IMR-90 (cell line): ENCODE measurements around the gene ETFB. TPM values are rescaled to one million over a fixed set of nuclear protein-coding genes. Genes with fewer than 3 reads are reported as not detected.

Experiments
- ATAC-seq: fragments of 200-7000 bp; cut with Tn5 transposase; 2 replicates; pipeline ENCODE4 v1.9.1; 2020; ENCODE audit warnings: low read depth, mild to moderate bottlenecking, moderate library complexity
- BruUV-seq: library from RNA; stranded (reverse); fragments of 400-500 nt; replicated peaks from 2 replicates; lab custom pipeline; 2021; lab: Mats Ljungman, UMichigan
- CTCF ChIA-PET: fragments of 300-600 bp; formaldehyde crosslinking; extraction: SDS; loops from one replicate; lab custom pipeline; 2021; ENCODE audit warnings: antibody characterized with exemption; lab: Yijun Ruan, JAX
- POLR2A ChIA-PET: fragments of 300-600 bp; sonication (Branson Sonifier 250); formaldehyde crosslinking; loops from one replicate; lab custom pipeline; 2022; ENCODE audit warnings: antibody characterized with exemption; ENCODE audit not compliant: unreplicated experiment; lab: Charles Lee
- DNase-seq: peaks from one replicate; pipeline ENCODE4 v3.0.0; 2013
- H2AFZ ChIP-seq: replicated peaks from 2 replicates; pipeline ENCODE3; 2013; ENCODE audit warnings: low read length, mild to moderate bottlenecking; ENCODE audit not compliant: poor library complexity
- H2AK5ac ChIP-seq: 2 replicates; pipeline ENCODE4 v1.6.1; 2013; ENCODE audit warnings: low read depth, low read length, inconsistent platforms
- H2AK9ac ChIP-seq: replicated peaks from 2 replicates; pipeline ENCODE3; 2013; ENCODE audit warnings: mild to moderate bottlenecking, low read depth, low read length, moderate library complexity; ENCODE audit not compliant: poor library complexity
- H2BK120ac ChIP-seq: 2 replicates; pipeline ENCODE4 v1.6.1; 2013; ENCODE audit warnings: low read depth, low read length, inconsistent platforms
- H2BK15ac ChIP-seq: 3 replicates; pipeline ENCODE4 v1.6.1; 2013; ENCODE audit warnings: low read depth, low read length, inconsistent platforms
- H2BK20ac ChIP-seq: 2 replicates; pipeline ENCODE4 v1.6.1; 2013; ENCODE audit warnings: low read depth, mild to moderate bottlenecking, inconsistent platforms, low read length, moderate library complexity
- H2BK5ac ChIP-seq: 2 replicates; pipeline ENCODE4 v1.6.1; 2013; ENCODE audit warnings: mild to moderate bottlenecking, low read depth, low read length, inconsistent platforms; ENCODE audit not compliant: poor library complexity, severe bottlenecking
- H3K14ac ChIP-seq: replicated peaks from 2 replicates; pipeline ENCODE4 v1.6.1; 2013; ENCODE audit warnings: low read depth, low read length, inconsistent platforms
- H3K18ac ChIP-seq: 2 replicates; pipeline ENCODE4 v1.6.1; 2013; ENCODE audit warnings: low read depth, low read length, control low read depth
- H3K23ac ChIP-seq: 2 replicates; pipeline ENCODE4 v1.6.1; 2013; ENCODE audit warnings: low read depth, low read length, inconsistent platforms
- H3K27ac ChIP-seq: 2 replicates; pipeline ENCODE4 v1.5.1; 2013; ENCODE audit warnings: mild to moderate bottlenecking, control low read depth, low read length; ENCODE audit not compliant: insufficient read depth
- H3K27me3 ChIP-seq: 2 replicates; pipeline ENCODE4 v1.6.1; 2013; ENCODE audit warnings: low read length; ENCODE audit not compliant: control insufficient read depth, insufficient read depth
- H3K36me3 ChIP-seq: 2 replicates; pipeline ENCODE4 v1.6.1; 2013; ENCODE audit warnings: low read length, mixed read lengths; ENCODE audit not compliant: control insufficient read depth, insufficient read depth
- H3K4ac ChIP-seq: 2 replicates; pipeline ENCODE4 v1.6.1; 2013; ENCODE audit warnings: low read depth, low read length, inconsistent platforms
- H3K4me1 ChIP-seq: 2 replicates; pipeline ENCODE4 v1.6.1; 2013; ENCODE audit warnings: low read length, mixed read lengths; ENCODE audit not compliant: control insufficient read depth, insufficient read depth
- H3K4me2 ChIP-seq: 2 replicates; pipeline ENCODE4 v1.6.1; 2013; ENCODE audit warnings: low read depth, mild to moderate bottlenecking, control low read depth, low read length, moderate library complexity
- H3K4me3 ChIP-seq: 2 replicates; pipeline ENCODE4 v1.5.1; 2013; ENCODE audit warnings: low read depth, mild to moderate bottlenecking, control low read depth, low read length, moderate library complexity; ENCODE audit not compliant: insufficient read depth
- H3K56ac ChIP-seq: 2 replicates; pipeline ENCODE4 v1.6.1; 2013; ENCODE audit warnings: low read length, inconsistent platforms; ENCODE audit not compliant: insufficient read depth; ENCODE audit errors: extremely low read depth
- H3K79me1 ChIP-seq, 2 experiments: 2 replicates each; pipeline ENCODE4 v1.6.1; 2013; ENCODE audit warnings: low read length in 2 of 2, inconsistent platforms in 1 of 2, low read depth in 1 of 2
- H3K9ac ChIP-seq: 2 replicates; pipeline ENCODE4 v1.6.1; 2013; ENCODE audit warnings: low read depth, low read length, control low read depth
- H3K9me1 ChIP-seq: 2 replicates; pipeline ENCODE4 v1.6.1; 2013; ENCODE audit warnings: low read length, inconsistent platforms; ENCODE audit not compliant: insufficient read depth
- H3K9me3 ChIP-seq: 2 replicates; pipeline ENCODE4 v1.6.1; 2013; ENCODE audit warnings: low read length; ENCODE audit not compliant: control insufficient read depth, insufficient read depth
- H4K20me1 ChIP-seq: 2 replicates; pipeline ENCODE4 v1.6.1; 2013; ENCODE audit warnings: low read length, inconsistent platforms; ENCODE audit not compliant: insufficient read depth
- H4K5ac ChIP-seq: 2 replicates; pipeline ENCODE4 v1.6.1; 2013; ENCODE audit warnings: mild to moderate bottlenecking, low read depth, low read length, control low read depth
- H4K8ac ChIP-seq, 2 experiments: 2 replicates each; pipeline ENCODE4 v1.6.1; 2013; ENCODE audit warnings: low read depth in 2 of 2, low read length in 2 of 2, control low read depth in 1 of 2, inconsistent platforms in 1 of 2
- H4K91ac ChIP-seq: 2 replicates; pipeline ENCODE4 v1.6.1; 2013; ENCODE audit warnings: low read depth, low read length, inconsistent platforms; ENCODE audit not compliant: insufficient read depth
- FOS ChIP-seq: fragments of 150-350 bp; IDR thresholded peaks from 2 replicates; pipeline ENCODE4 v1.6.1; 2016; ENCODE audit warnings: low read depth, low read length
- WGBS, 2 experiments: methylation state at CpG; one replicate each; pipeline versions ENCODE4 v1.1.5 to v1.1.7; 2013; ENCODE audit warnings: missing lambda C conversion rate in 2 of 2; ENCODE audit not compliant: insufficient read length in 1 of 2; ENCODE audit errors: extremely low coverage in 2 of 2; 5-methylcytosine and 5-hydroxymethylcytosine counted together
- dilution Hi-C: fragments of 300-500 bp; cut with HindIII; formaldehyde crosslinking; loops from one replicate; pipeline ENCODE4 v1.14.3; 2018; ENCODE audit warnings: low sequenced_read_pairs; ENCODE audit not compliant: unreplicated experiment
- in situ Hi-C: fragments of 300-500 bp; cut with MboI; formaldehyde crosslinking; loops from 3 replicates; pipeline ENCODE4 v1.14.3; 2019; ENCODE audit warnings: low sequenced_read_pairs, inconsistent platforms, mixed read lengths
- intact Hi-C: fragments of 100-400 bp; cut with micrococcal nuclease; formaldehyde crosslinking; loops from 2 replicates; pipeline ENCODE4 v1.10.0; 2022
- polyA plus RNA-seq, 3 experiments: library from polyadenylated mRNA; depleted of rRNA; stranded (reverse); fragments of >200 nt; gene quantifications; 2 replicates each; pipeline ENCODE4 v1.2.3, GENCODE V29; 2012; ENCODE audit warnings: low replicate concordance in 1 of 3
- total RNA-seq: library from RNA; depleted of rRNA; stranded (reverse); fragments of >200 nt; gene quantifications from 2 replicates; pipeline ENCODE4 v1.2.3, GENCODE V29; 2012
- TF ChIP-seq, protein P1 (sequence below): fragments of 150-350 bp; IDR thresholded peaks from 2 replicates; pipeline ENCODE4 v1.6.1; 2017; ENCODE audit warnings: mild to moderate bottlenecking, antibody characterized with exemption, low read length, low read depth
- TF ChIP-seq, protein P2 (sequence below): conservative IDR thresholded peaks from 2 replicates; pipeline ENCODE4 v1.5.1; 2012; ENCODE audit warnings: mild to moderate bottlenecking, low read depth, low read length, improper control_type of control experiment

The ETFB gene
- total and polyA plus RNA-seq, 2 of the 4 experiments (the other 2 are of a cell fraction): 141 to 166 TPM

DNA sequence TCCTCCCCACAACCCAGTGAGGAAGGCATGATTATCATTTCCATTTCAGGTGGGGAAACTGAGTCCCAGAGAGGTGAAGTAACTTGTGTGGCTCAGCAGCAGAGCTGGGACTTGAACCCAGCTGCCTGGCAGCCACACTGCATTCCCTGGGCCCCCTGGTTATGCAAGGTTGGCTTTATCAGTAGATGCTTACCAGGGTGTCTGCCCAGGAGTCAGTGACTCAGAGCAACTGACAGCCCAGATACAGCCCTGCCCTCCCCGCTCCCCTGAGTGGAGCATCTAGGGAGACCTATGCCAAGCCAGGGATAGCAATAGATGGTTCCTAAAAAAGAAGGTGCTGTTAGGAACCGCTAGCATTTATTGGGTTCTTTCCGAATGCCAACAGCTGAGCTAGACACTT is 48.8 kb downstream of the ETFB start:
- in situ Hi-C loops (no loop called here), dilution Hi-C loops (no loop called here), intact Hi-C loops (no loop called here)
- TF ChIP-seq, protein P1, sequence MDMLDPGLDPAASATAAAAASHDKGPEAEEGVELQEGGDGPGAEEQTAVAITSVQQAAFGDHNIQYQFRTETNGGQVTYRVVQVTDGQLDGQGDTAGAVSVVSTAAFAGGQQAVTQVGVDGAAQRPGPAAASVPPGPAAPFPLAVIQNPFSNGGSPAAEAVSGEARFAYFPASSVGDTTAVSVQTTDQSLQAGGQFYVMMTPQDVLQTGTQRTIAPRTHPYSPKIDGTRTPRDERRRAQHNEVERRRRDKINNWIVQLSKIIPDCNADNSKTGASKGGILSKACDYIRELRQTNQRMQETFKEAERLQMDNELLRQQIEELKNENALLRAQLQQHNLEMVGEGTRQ: no peak
- no peak for TF ChIP-seq FOS
- TF ChIP-seq, protein P2, sequence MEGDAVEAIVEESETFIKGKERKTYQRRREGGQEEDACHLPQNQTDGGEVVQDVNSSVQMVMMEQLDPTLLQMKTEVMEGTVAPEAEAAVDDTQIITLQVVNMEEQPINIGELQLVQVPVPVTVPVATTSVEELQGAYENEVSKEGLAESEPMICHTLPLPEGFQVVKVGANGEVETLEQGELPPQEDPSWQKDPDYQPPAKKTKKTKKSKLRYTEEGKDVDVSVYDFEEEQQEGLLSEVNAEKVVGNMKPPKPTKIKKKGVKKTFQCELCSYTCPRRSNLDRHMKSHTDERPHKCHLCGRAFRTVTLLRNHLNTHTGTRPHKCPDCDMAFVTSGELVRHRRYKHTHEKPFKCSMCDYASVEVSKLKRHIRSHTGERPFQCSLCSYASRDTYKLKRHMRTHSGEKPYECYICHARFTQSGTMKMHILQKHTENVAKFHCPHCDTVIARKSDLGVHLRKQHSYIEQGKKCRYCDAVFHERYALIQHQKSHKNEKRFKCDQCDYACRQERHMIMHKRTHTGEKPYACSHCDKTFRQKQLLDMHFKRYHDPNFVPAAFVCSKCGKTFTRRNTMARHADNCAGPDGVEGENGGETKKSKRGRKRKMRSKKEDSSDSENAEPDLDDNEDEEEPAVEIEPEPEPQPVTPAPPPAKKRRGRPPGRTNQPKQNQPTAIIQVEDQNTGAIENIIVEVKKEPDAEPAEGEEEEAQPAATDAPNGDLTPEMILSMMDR: no peak
- H3K4ac ChIP-seq: no peak overlapping the region
- H3K27ac ChIP-seq: no peak overlapping the region
- no peak overlapping the region for H3K14ac ChIP-seq
- POLR2A ChIA-PET: no interaction called here
- 0 out of 2 replicates have a peak, but pooled peaks cover 2% of the 10 kb centered on the region for H3K9me3 ChIP-seq
- H3K56ac ChIP-seq: no peak overlapping the region
- no TSS peak for BruUV-seq
- no peaks in the 10 kb centered on the region for H3K79me1 ChIP-seq
- no peaks in the 10 kb centered on the region for H4K20me1 ChIP-seq
- no peak overlapping the region for H2BK120ac ChIP-seq
- H3K18ac ChIP-seq: no peak overlapping the region
- H2BK5ac ChIP-seq: no peak overlapping the region
- no peaks in the 10 kb centered on the region for H3K4me1 ChIP-seq
- no peak overlapping the region for H2AK5ac ChIP-seq
- H3K23ac ChIP-seq: no peak overlapping the region
- no peak overlapping the region for H3K4me2 ChIP-seq
- 80% methylated on average over 1 of the region's 3 CpGs; no CpG with 5 or more reads in 1 of the 2 experiments for WGBS, 2 experiments
- H3K4me3 ChIP-seq: no peak overlapping the region
- H4K5ac ChIP-seq: no peak overlapping the region
- no peak overlapping the region for H4K91ac ChIP-seq
- ATAC-seq (no peak), DNase-seq (no peak)
- no peak overlapping the region for H3K9ac ChIP-seq
- no peak overlapping the region for H2AK9ac ChIP-seq
- no peak overlapping the region for H2BK20ac ChIP-seq
- H3K9me1 ChIP-seq: no peaks in the 10 kb centered on the region
- H2AFZ ChIP-seq: no peak overlapping the region
- H2BK15ac ChIP-seq: no peak overlapping the region
- H4K8ac ChIP-seq: no peak overlapping the region
- CTCF ChIA-PET: no interaction called here
- no peaks in the 10 kb centered on the region for H3K36me3 ChIP-seq
- H3K27me3 ChIP-seq: no peaks in the 10 kb centered on the region; the same call in 1 of the 2 replicates
